ENCODE results near the gene SCAF4. TPM values are rescaled to one million over a fixed set of nuclear protein-coding genes. Genes with fewer than 3 reads are reported as not detected.
"Not testable (repeated sequence)": the region's sequence is repeated elsewhere in the genome, so short reads cannot be mapped to it uniquely, and the experiment has no call there.

Gene SCAF4
- total RNA-seq, 1 donor from 2014 or later = 32.7 TPM

GRCh38 chr21:31656199-31657095 is 75.5 kb downstream of the SCAF4 start:
- H3K27ac ChIP-seq = no peak overlapping the region
- no peak for DNase-seq
- H3K4me3 ChIP-seq = no peak overlapping the region
- H3K9me3 ChIP-seq = no peaks in the 10 kb centered on the region
- intact Hi-C loops (cut with DNase I) = no loop called here
- ATAC-seq = no peak
- H3K4me1 ChIP-seq = peaks cover 11% of the 10 kb centered on the region
- H3K36me3 ChIP-seq = no peaks in the 10 kb centered on the region
- TF ChIP-seq CTCF (IDR thresholded peaks at IDR 0.05) = no peak
- no peaks in the 10 kb centered on the region for H3K27me3 ChIP-seq

DNA sequence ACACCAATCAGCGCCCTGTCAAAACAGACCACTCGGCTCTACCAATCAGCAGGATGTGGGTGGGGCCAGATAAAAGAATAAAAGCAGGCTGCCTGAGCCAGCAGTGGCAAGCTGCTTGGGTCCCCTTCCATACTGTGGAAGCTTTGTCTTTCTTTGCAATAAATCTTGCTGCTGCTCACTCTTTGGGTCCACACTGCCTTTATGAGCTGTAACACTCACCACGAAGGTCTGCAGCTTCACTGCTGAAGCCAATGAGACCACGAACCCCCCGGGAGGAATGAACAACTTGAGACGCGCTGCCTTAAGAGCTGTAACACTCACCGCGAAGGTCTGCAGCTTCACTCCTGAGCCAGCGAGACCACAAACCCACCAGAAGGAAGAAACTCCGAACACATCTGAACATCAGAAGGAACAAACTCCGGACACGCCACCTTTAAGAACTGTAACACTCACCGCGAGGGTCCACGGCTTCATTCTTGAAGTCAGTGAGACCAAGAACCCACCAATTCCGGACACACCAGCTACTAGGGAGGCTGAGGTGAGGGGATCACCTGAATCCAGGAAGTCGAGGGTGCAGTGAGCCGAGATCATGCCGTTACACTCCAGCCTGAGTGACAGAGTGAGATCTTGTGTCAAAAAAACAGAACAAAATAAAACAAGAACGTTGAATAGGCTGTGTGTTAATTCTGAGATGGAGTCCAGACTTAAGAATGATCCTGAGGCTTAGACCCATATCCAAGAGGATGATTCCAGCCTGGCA is 76.9 kb downstream of the SCAF4 start:
- not testable (repeated sequence) for H3K27me3 ChIP-seq

DNA sequence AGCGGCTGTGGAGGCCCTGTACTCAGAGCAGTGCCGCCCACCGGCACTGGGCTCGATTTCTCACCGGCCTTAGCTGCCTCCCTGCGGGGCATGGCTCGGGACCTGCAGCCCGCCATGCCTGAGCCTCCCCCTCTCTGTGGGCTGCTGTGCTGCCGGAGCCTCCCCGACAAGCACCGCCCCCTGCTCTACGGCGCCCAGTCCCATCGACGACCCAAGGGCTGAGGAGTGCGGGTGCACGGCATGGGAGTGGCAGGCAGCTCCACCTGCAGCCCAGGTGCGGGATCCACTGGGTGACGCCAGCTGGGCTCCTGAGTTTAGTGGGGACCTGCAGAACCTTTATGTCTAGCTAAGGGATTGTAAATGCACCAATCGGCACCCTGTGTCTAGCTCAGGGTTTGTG is 77.6 kb downstream of the SCAF4 start:
- Histone ChIP-seq H3K4me3 (no peak overlapping the region), H3K27me3 (no peaks in the 10 kb centered on the region), H3K9me3 (no peaks in the 10 kb centered on the region), H3K4me1 (no peaks in the 10 kb centered on the region), H3K27ac (no peak overlapping the region), H3K36me3 (no peaks in the 10 kb centered on the region)
- intact Hi-C loops (cut with DNase I) = no loop called here
- TF ChIP-seq CTCF (IDR thresholded peaks at IDR 0.05) = no peak
- ATAC-seq (no peak), DNase-seq (no peak)

More for the DNA sequence above, 76.9 kb downstream of the SCAF4 start:
- DNase-seq; intact Hi-C loops (cut with DNase I); H3K27ac ChIP-seq; ATAC-seq; H3K4me3 ChIP-seq; H3K36me3 ChIP-seq; H3K9me3 ChIP-seq; H3K4me1 ChIP-seq: not testable (repeated sequence)

DNA sequence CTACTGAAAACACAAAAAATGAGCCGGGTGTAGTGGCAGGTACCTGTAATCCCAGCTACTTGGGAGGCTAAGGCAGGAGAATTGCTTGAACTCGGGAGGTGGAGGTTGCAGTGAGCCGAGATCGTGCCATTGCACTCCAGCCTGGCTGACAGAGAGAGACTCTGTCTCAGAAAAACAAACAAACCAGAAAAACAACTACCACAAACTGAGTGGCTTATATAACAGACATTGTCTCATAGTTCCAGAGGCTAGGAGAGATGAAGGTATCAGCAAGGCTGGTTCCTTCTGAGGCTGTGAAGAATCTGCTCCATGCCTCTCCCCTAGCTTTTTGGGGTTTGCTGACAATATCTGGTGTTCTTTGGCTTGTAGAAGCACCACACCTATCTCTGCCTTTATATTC is 80.4 kb downstream of the SCAF4 start:
- H3K9me3 ChIP-seq; intact Hi-C loops (cut with DNase I); H3K36me3 ChIP-seq; H3K4me3 ChIP-seq; H3K27me3 ChIP-seq; ATAC-seq; DNase-seq; H3K27ac ChIP-seq; H3K4me1 ChIP-seq: not testable (repeated sequence)

- H3K36me3 ChIP-seq = no peaks in the 10 kb centered on the region
- no peak for ATAC-seq
- DNase-seq = no peak
- no peak overlapping the region for H3K4me3 ChIP-seq
- H3K9me3 ChIP-seq = no peaks in the 10 kb centered on the region
- H3K27me3 ChIP-seq = no peaks in the 10 kb centered on the region
- H3K4me1 ChIP-seq = no peaks in the 10 kb centered on the region
- intact Hi-C loops (cut with DNase I) = no loop called here
- TF ChIP-seq CTCF (IDR thresholded peaks at IDR 0.05) = no peak
- H3K27ac ChIP-seq = no peak overlapping the region
Measured at GRCh38 chr21:31650930-31651329, 81.0 kb downstream of the SCAF4 start.

DNA sequence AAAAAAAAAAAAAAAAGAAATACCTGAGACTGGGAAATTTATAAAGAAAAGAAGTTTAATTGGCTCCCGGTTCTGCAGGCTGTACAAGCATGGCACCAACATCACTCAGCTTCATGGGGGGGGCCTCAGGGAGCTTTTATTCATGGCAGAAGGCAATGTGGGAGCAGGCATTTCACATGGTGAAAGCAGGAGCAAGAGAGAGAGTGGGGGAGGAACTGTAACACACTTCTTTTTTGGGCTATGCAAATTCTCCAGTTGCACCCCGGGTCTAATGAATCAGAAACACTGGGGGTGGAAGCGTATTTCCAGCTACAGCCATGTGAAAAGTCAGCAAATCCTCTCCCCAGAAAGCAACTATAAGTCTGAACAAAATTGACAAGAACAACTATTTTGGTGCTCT is 84.3 kb downstream of the SCAF4 start:
- no peak for TF ChIP-seq CTCF (IDR thresholded peaks at IDR 0.05)
- DNase-seq (no peak), ATAC-seq (no peak)
- Histone ChIP-seq H3K9me3 (no peaks in the 10 kb centered on the region), H3K4me1 (no peaks in the 10 kb centered on the region), H3K27ac (no peak overlapping the region), H3K4me3 (no peak overlapping the region), H3K27me3 (no peaks in the 10 kb centered on the region), H3K36me3 (no peaks in the 10 kb centered on the region)
- intact Hi-C loops (cut with DNase I) = no loop called here

All from upper lobe of right lung (tissue), 1 donor.